NCI-H1930 (cell line): ENCODE measurements around the gene FKBP1B.
A peak's percentile ranks its signal among the peaks of the same experiment; 100 is the strongest.
"Not testable (repeated sequence)": the region's sequence is repeated elsewhere in the genome, so short reads cannot be mapped to it uniquely, and the experiment has no call there.

Experiments used
- DNase-seq, 2 experiments: peaks; one replicate each; lab custom pipeline; 2025; lab: John Stamatoyannopoulos, UW

The FKBP1B gene

DNA sequence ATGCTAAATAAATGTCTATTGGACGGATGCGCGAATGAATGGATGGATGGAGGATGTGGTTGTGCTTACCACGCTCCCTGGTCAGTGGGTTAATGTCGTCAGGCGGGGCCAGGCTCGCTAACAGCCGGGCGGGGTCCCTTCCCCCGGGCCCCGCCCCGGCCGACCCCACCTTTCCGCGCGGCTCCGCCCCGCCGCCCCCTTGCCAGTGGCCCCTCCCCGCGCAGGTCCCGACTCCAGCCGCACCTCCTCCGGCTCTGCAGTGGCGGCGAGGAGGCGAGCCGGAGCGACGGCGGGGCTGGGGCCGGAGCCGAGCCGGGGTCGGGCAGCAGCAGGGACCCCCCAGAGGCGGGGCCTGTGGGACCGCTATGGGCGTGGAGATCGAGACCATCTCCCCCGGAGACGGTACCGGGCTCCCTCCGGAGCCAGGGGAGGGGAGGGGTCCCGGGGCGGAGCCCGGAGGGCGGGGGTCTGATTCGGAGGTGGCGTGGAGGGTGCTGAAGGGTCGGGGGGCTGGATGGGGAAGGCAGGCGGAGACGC is at the start of gene FKBP1B:
Gene FKBP1B (plus strand): TSS at position 257 of the 537 bp plus-strand sequence. CDS start 109 bp downstream, at position 366.
- peak; percentile 58 to 59 for DNase-seq

DNA sequence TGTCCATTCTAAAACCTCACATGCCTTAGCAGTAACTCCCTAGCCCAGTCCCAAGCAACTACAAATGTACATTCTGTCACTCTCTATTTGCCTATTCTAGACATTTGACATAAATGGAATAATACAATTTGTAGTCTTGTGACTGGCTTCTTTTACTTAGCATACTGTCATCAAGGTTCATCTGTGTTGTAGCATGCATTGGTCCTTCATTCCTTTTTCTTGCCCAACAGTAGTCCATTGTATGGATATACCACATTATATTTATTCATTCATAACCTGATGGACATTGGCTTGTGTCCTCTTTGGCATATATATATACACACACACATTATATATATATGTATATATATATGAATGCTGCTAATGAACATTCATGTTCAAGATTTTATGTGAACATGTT is 41.8 kb upstream of the FKBP1B start:
- DNase-seq = no peak

DNA sequence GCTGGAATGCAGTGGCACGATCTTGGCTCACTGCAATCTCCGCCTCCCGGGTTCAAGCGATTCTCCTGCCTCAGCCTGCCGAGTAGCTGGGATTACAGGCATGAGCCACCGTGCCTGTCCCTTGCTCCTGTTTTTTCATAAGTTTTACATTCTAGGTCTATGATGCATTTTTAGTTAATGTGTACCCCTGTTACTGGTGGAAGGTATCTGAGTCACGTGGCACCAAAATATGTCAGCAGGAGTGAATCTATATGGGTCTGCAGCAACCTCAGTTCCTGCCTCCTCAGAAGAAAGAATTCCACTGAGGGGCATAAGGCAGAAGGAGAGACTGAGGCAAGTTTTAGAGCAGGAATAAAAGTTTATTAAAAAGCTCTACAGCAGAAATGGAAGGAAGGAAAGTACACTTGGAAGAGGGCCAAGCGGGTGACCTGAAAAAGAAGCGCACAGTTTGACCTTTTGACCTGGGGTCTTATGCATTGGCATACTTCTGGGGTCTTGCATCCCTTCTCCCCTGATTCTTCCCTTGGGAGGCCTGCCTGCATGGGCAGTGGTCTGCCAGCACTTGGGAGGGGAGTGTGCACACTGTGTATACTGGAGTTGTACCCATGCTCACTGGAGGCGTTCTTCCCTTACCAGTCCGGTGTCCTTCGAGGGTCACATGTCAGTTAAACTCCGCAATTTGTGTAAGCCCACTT is 40.7 kb upstream of the FKBP1B start:
- no peak for DNase-seq

DNA sequence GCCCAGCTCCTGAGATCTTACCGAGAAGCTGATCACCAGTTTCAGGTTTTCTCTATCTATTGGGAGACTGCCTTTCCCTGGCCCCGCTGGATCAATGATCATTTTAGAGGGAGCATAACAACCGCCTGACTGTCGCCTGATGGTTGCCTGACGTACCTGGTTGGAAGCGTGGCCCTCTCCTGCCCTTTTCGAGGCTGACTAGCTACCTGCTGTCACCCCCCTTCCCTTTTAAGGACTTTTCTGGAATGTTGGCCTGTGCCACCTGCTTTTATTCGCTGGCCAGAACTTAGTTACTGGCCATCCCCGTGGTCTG is 40.2 kb upstream of the FKBP1B start:
- DNase-seq = no peak

DNA sequence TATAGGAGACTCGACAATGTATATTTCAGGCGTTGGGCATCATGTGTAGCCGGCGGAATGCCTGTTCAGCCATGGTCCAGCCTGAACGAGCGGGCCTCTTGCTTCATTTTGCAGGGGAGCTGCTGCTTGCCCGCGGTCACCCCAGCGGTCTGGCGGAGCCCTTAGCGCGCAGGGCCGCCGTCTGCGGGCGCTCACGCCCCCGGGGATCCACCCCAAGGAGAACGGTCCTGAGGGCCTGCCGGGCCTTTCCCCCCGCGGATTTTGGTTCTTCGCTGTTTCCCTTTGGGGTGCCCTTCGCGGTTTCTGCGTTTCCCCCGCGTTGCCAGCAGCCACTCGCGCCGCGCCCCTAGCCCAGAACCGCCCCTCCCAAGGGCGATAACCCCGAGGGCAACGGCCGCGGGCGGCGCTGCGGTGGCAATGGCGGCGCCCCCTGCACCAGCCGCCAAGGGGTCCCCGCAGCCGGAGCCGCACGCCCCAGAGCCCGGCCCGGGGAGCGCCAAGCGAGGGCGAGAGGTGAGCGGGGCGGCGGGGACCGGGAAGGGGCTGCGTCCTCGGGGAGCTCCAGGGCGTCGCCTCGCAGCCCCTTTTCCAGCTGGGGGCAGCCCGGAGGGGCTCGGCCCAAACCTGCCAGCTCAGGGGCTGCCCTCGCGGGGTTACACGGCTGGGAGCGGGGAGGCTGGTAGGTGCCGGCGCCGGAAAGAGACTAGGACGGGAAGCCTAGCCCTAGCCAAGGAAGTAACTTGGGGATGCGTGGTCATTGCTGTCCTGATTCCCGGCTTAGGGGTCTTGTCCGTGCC is 39.7 kb upstream of the FKBP1B start, which contains the start of gene MFSD2B:
Gene MFSD2B (plus strand): TSS at position 406 of the 797 bp plus-strand sequence. CDS start 12 bp downstream, at position 418.
- DNase-seq = no peak

DNA sequence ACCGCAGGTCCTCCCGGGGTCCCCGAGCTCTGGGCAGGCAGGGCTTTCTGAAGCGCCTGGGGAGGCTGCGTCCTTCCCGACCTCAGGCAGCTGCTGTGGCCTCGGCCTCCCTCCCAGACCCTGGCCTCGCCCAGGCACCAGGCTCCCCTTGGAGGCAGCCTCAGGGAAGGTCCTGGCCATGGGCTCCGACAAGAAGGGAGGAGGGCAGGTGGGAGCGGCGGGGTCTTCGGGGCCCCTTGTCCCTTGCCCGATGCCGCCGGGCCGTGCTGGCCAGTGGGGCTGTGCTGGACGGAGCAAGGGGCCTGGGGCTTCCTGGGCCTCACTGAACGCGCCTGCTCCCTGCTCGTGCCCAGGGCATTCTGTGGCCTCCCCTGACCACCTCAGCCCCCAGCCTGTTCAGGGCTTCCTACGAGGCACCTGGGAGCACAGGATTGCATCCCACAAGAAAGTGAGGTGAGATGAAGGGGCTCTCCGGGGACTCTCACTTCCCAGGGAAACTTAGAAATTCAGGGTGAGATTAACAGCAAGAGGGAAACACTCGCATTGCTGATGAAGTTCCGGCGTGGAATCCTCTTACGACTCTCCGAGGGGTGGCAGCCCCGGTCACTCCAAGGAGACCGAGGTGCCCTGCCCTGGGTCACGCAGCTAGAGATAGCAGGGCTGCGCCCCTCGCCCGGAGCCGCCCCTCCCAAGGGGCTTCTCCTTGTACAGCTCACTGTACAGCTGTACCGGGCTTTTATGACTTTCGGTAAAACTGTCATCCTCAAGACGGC is 38.9 kb upstream of the FKBP1B start:
- no peak for DNase-seq

DNA sequence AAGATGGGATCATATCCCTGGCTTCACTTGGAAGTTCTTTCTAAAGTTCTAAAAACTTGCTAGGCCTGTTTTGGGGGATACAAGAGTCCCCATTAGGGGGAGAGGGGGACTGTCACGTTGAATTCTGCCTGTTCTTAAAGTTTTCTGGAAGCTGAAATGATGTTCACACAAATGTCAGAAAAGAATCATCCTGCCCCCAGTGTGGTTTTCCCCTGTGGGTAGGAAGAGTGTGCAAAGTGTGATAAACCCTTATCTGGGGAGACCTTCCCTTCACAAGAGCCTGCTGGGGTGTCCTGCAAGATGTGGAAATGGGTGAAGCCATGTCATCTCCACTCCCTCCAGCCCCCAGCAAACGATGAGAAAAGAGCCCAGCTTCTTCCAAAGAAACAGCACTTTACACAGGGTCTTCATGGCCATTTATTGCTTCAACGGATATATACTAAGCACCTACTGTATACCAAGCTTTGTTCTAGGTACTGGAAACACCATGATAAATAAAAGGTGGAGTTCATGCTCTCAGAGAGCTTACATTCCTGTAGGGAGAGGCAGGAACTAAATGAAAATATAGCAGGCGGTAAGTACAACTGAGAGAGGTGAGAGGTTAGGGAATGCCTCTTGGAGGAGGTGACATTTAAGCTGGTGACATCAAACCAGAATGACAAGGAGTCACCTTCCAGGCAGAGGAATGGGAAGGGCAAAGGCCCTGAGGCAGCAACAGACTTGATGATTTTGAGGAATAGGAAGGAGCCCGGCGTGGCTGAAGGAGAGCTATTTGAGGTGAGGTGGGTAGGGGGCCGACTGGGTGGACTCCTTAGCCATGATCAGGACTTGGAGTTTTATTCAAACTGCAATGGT is 38.1 kb upstream of the FKBP1B start:
- DNase-seq = no peak

DNA sequence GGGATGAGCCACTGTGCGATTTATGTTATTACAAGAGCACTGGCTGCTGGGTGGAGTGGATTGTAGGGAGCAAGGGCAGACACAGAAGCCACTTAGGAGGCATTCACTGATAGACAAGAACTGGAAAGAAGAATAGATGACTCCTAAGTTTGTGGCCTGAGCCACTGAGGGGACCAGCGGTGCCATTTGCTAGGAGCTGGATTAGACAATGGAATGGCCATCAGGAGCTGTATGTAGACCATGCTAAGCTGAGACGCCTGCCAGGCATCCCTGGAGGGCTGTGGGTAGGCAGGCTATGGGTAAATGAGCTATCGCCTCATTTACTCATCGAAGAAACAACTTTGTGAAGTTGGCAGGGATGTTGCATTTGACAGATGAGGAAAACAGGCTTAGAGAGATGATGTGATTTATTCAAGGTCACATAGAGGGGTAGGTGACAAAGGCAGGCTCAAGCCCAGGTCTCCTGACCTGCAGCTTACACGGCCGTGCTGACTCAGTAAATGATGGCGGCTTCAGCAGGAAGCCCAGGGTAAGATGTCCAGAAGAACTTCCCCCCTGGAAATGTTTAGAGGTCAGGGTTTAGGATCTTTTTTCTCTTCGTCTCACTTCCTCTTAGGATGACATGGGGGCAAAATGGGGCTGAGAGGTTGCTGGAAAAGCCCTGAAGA is 36.9 kb upstream of the FKBP1B start:
- no peak for DNase-seq

DNA sequence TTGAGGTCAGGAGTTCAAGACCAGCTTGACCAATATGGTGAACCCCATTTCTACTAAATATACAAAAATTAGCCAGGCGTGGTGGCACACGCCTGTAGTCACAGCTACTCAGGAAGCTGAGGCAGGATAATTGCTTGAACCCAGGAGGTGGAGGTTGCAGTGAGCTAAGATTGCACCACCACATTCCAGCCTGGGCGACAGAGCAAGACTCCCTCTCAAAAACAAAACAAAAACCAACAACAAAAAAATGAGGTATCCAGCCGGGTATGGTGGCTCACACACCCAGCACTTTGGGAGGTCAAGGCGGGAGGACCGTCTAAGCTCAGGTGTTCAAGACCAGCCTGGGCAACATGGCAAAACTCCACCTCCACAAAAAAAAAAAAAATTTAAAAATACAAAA is 34.6 kb upstream of the FKBP1B start:
- DNase-seq = not testable (repeated sequence)

DNA sequence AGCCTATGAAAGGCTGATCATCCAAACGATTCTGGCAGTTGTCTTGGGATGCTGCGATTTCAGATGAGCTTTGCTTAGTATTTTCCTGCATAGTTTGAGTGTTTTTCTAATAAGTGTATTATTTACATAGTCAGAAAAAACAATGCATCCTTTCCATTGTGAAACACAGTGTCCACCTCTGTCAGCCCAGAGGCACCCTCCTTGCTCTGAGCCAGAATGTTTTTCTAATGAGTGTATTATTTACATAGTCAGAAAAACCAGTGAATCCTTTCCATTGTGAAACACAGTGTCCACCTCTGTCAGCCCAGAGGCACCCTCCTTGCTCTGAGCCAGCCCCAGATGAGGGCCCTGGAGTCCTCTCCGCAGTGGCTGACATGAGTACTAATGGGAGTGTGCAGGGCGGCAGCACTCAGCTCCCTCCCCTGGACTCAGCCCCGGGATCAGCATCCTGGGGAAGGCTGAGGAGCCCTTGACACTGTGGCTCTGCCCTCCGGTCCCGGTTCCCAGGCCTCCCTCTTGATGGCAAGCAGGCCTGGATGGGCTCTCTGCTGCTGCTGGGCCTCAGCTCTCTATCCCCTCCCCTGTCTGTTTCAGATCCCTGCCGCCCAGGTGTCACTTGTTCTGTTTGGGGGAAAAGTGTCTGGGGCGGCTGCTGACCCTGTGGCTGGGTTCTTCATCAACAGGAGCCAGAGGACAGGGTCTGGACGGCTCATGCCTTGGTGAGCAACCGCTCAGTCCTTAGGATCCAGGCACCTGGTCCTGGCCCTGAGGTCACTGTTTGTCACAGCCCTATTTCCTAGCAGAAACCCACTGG is 33.8 kb upstream of the FKBP1B start:
- DNase-seq = no peak

DNA sequence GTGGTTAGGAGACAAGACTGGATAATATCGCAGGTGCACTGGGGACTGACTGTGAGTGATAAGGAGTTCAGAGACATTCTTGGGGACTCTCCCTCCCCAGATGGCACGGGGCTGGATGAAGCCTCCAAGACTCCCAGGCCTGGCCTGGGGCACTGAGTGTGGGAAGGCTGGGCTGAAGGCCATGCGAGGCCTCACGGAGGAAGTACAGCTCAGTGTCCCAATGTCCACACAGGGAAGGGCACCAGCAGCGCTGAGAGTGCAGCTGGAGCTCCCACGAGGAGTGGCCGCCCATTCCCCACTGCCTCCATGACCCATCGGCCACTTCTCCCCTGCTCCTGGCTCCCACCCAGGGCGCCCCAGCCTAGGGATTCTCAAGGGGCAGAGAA is 33.2 kb upstream of the FKBP1B start:
- DNase-seq = no peak

DNA sequence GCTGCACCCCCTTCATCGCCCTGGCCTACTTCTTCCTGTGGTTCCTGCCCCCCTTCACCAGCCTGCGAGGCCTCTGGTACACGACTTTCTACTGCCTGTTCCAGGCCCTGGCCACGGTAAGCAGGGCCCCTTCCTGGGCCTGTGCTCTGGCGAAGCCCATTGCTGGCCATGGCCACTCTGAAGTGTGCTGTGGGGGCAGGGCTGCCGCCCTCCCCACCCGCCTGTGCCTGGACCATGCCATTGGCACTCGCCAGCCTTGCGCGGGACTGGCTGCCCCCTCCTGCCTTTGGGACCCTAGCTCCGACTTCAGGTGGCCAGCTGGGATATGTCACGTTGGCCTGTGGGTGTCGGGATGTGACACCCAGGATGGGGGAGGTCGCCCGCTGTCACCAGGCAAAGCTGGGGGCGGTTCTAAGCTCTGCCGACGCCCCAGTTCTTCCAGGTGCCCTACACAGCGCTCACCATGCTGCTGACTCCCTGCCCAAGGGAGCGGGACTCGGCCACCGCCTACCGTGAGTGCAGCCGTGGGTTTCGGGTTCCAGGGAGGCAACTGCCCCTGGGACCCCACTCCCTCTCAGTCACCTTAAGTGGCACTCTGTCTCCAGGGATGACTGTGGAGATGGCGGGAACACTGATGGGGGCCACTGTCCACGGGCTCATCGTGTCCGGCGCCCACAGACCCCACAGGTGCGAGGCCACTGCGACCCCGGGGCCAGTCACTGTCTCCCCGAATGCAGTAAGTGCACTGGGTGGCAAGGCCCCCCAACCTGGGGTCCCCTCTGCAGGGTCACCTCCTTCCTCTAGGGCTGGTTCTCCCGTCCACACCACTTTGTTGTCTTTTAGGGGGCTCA is 32.5 kb upstream of the FKBP1B start:
- no peak for DNase-seq

DNA sequence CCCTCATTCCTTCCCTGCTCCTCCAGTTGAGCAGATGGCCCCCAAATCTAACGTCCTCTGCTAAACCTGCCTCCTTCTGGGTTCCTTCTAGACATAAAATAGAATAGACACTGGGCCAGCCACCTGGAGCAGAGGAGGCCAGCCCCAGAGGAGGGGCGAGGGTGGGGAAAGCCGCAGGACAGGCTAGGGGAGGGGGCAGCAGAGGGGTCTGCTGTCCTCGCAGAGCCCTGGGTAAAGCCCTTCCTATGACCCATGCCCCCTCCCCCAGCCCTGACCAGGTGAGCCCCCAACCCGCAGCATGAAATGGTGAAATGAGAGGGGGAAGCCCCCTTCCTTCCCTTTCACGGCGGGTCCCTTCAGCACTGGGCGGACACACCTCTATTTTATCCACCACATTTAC is 31.8 kb upstream of the FKBP1B start:
- DNase-seq = no peak

DNA sequence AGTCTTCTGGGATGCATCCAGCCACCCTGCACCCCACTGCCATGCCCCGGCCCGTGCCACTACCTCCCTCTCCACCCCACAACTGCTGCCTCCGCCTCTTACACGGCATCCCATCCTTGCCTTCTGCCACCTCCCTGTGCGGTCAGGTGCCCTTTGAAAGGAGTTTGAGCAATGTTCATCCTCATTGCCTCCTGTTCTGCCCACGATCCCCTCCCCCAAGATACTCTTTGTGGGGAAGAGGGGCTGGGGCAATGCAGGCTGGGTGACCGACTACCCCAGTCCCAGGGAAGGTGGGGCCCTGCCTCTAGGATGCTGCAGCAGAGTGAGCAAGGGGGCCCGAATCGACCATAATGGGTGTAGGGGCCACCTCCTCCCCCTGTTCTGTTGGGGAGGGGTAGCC is 31.3 kb upstream of the FKBP1B start:
- no peak for DNase-seq

DNA sequence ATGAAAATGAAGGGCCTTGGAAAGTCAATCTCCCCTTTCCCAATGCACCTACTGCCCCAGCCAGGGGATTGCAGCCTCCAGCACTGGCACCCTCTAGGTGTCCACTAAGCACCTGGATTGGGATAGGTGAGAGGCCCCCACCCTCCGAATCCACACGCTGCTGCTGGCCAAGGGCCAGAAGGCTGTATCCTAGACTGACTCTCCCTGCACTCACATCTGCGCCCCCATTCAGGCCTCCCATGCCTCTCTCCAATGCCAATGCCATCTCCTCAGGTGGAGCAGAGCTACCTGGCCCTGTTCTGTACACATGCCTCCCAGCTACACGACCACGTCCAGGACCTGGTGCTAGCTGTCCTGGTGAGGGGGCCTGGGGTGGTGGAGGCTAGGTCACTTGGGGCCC is 29.8 kb upstream of the FKBP1B start:
- no peak for DNase-seq

DNA sequence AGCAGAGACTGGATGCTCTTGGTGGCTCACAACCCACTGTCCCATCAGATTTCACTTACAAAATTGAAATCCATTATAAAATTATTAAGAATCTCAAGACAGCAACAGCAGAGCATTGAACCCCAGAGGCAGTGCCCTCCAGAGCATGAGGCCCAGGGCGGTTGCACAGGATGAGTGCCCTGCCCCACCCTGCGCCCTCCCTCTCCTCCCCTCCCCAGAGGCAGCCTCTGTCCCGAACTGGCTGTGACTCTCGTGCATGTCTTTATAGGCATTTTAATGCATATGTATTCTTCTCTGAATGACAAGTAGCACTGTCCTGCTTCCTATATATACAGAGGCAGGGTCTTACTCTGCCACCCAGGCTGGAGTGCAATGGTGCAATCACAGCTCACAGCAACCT is 29.3 kb upstream of the FKBP1B start:
- DNase-seq = no peak

DNA sequence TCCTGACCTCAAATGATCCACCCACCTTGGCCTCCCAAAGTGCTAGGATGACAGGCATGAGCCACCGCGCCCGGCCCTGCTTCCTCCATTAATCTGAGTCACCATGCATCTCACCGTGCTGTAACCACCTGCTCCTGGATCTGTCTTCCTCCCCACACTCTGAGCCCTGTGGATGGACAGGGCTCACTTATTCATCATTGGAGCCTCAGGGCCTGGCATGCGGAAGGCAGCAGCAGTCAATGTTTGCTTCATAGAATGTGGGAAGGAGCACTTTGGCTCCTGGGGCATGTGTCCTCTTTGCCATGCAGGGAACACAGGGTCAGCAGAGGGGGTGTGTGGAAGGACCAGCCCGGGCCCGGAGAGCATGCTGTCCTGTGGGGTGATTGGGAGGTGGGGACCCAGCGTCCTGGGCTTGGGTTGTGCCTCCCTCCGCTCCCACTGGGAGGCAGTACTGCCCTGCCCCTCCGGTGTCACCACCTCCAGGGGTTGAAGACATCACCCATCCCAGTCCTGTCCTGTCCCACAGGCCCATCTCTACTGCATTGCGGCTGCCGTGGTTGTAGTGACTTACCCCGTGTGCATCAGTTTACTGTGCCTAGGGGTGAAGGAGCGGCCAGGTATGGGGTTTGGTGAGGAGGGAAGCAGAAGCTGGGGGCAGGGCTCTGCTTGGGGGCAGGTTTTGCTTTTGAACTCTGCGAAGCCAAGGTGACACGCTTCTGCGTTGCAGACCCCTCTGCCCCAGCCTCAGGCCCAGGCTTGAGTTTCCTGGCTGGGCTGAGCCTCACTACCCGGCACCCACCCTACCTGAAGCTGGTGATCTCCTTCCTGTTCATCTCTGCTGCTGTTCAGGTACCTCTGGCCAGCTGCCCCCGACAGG is 28.2 kb upstream of the FKBP1B start:
- DNase-seq = no peak

DNA sequence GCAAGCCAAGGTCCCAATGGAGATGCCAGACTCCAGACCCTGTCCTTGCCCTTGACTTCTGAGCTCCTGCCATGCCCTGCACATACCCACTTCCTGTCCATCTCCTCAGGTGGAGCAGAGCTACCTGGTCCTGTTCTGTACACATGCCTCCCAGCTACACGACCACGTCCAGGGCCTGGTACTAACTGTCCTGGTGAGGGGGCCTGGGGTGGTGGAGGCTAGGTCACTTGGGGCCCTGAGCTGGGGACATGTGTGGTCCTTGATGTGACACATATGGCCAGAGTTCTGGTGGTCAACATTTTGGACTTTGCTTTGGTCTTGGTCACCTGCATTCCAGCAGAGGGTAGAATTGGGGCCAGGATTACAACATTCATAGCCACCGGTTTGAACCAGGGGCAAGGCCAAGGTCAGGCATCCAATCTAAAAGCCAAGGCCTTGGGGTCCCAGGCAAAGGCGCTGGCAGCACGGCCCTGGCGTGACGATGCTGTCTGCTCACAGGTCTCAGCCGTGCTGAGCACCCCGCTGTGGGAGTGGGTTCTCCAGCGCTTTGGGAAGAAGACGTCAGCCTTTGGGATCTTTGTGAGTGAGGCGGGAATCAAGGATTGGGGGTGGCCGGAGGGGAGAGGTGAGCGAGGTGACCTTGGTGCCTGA is 27.1 kb upstream of the FKBP1B start:
- no peak for DNase-seq
